Gastrocnemius medialis (tissue), 4 donors: ENCODE data around the gene CD8A. TPM values are rescaled to one million over a fixed set of nuclear protein-coding genes. Genes with fewer than 3 reads are reported as not detected.

Source experiments
- total RNA-seq, 4 donors: library from RNA; depleted of rRNA; stranded (reverse); fragments of >200 nt; gene quantifications; one replicate each; pipeline versions ENCODE4 v1.1.0 to v1.2.3, GENCODE V29; 2016

CD8A gene
- total RNA-seq, 4 donors from 2014 or later, result 0.16 to 0.32 (median 0.31) TPM; not detected in 1

Other genes with a start within 250 kb of the CD8A start
- gene CHMP3, start 227.5 kb downstream of the CD8A start, total RNA-seq, result 10 to 100 TPM; 64.0 to 99.1 (median 71.5) TPM
- 10 to 100 TPM; 21.8 to 31.1 (median 23.8) TPM for gene RNF103, start 167.0 kb downstream of the CD8A start, total RNA-seq
- 100 to 1,000 TPM in 3 of 4 donors, 10 to 100 TPM in 1; 88.9 to 113 (median 102) TPM for gene RMND5A, start 70.6 kb downstream of the CD8A start, total RNA-seq
- gene CD8B, start 71.0 kb upstream of the CD8A start, total RNA-seq, result 1 to 10 TPM in 1 of 4 donors, under 1 TPM in 1, not detected in 2; 0.23 to 2.2 TPM
- under 1 TPM; 0.23 to 0.49 (median 0.41) TPM for gene RGPD1, start 151.2 kb upstream of the CD8A start, total RNA-seq
- 1 to 10 TPM in 1 of 4 donors, under 1 TPM in 1, not detected in 2; 0.75 to 4.3 TPM for gene PLGLB1, start 230.9 kb upstream of the CD8A start, total RNA-seq